Suprapubic skin (tissue), 4 donors: ENCODE results near the gene TAF3.

Source experiments
- EP300 ChIP-seq: sonication (generic); formaldehyde crosslinking; IDR thresholded peaks from one replicate; pipeline ENCODE4 v1.6.1; 2017; ENCODE audit warnings: antibody characterized with exemption
- POLR2A ChIP-seq, 2 donors: fragments of 450-650 bp; IDR thresholded peaks; one replicate each; pipeline ENCODE4 v1.6.1; 2017; ENCODE audit warnings: antibody characterized with exemption in 2 of 2, mild to moderate bottlenecking in 2 of 2, moderate library complexity in 2 of 2
- POLR2AphosphoS5 ChIP-seq, 3 donors: sonication (generic); formaldehyde crosslinking; IDR thresholded peaks; one replicate each; pipeline ENCODE4 v1.6.1; 2017; ENCODE audit warnings: antibody characterized with exemption in 3 of 3
- TF ChIP-seq, protein P1 (sequence below), 2 donors: fragments of 200-600 bp in 1 of 2; fragments of 450-650 bp in 1 of 2; sonication (generic) in 1 of 2; IDR thresholded peaks; one replicate each; pipeline ENCODE4 v1.5.1; 2016 to 2019; ENCODE audit warnings: antibody characterized with exemption in 2 of 2, mild to moderate bottlenecking in 1 of 2, moderate library complexity in 1 of 2

GRCh38 chr10:7776777-7777176 lies 41.5 kb upstream of the TAF3 start:
- TF ChIP-seq, protein P1, sequence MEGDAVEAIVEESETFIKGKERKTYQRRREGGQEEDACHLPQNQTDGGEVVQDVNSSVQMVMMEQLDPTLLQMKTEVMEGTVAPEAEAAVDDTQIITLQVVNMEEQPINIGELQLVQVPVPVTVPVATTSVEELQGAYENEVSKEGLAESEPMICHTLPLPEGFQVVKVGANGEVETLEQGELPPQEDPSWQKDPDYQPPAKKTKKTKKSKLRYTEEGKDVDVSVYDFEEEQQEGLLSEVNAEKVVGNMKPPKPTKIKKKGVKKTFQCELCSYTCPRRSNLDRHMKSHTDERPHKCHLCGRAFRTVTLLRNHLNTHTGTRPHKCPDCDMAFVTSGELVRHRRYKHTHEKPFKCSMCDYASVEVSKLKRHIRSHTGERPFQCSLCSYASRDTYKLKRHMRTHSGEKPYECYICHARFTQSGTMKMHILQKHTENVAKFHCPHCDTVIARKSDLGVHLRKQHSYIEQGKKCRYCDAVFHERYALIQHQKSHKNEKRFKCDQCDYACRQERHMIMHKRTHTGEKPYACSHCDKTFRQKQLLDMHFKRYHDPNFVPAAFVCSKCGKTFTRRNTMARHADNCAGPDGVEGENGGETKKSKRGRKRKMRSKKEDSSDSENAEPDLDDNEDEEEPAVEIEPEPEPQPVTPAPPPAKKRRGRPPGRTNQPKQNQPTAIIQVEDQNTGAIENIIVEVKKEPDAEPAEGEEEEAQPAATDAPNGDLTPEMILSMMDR (IDR thresholded peaks at IDR 0.05): no peak
- TF ChIP-seq POLR2AphosphoS5 (IDR thresholded peaks at IDR 0.05) (no peak), POLR2A (IDR thresholded peaks at IDR 0.05) (no peak), EP300 (no peak)
